HG03175 (cell line): ENCODE results near the gene ATOH8.

ENCODE experiments used
- ATAC-seq: cut with Tn5 transposase; IDR thresholded peaks from one replicate; pipeline ENCODE4 v1.9.1; 2021; ENCODE audit warnings: mild to moderate bottlenecking, moderate library complexity; ENCODE audit not compliant: unreplicated experiment

The ATOH8 gene

GRCh38 chr2:85736456-85737355, 17.1 kb upstream of the ATOH8 start:
- ATAC-seq: no peak

GRCh38 chr2:85737481-85737880, 16.3 kb upstream of the ATOH8 start:
- no peak for ATAC-seq

- no peak for ATAC-seq
Measured at GRCh38 chr2:85737961-85738360, 15.8 kb upstream of the ATOH8 start.

- ATAC-seq: no peak
Measured at GRCh38 chr2:85740193-85740592, 13.6 kb upstream of the ATOH8 start.

- no peak for ATAC-seq
Measured at GRCh38 chr2:85741211-85741832, 12.5 kb upstream of the ATOH8 start.

- ATAC-seq: no peak
Measured at GRCh38 chr2:85741833-85742455, 11.8 kb upstream of the ATOH8 start.

GRCh38 chr2:85743304-85743978, 10.3 kb upstream of the ATOH8 start:
- no peak for ATAC-seq

GRCh38 chr2:85744055-85744454, 9.7 kb upstream of the ATOH8 start:
- no peak for ATAC-seq

- no peak for ATAC-seq
Measured at GRCh38 chr2:85744741-85745601, 8.8 kb upstream of the ATOH8 start.

GRCh38 chr2:85745619-85746018, 8.2 kb upstream of the ATOH8 start:
- ATAC-seq: no peak

- ATAC-seq: no peak
Measured at GRCh38 chr2:85746321-85747004, 7.3 kb upstream of the ATOH8 start.

GRCh38 chr2:85747441-85747840, 6.3 kb upstream of the ATOH8 start:
- ATAC-seq: no peak

- ATAC-seq: peak; percentile 53
Measured at GRCh38 chr2:85748039-85748734, 5.6 kb upstream of the ATOH8 start.

- no peak for ATAC-seq
Measured at GRCh38 chr2:85748985-85749875, 4.6 kb upstream of the ATOH8 start.

- ATAC-seq: no peak
Measured at GRCh38 chr2:85750587-85751575, 2.9 kb upstream of the ATOH8 start.

GRCh38 chr2:85751627-85752026, 2.2 kb upstream of the ATOH8 start:
- ATAC-seq: no peak

- ATAC-seq: no peak
Measured at GRCh38 chr2:85753035-85753524, 711 bp upstream of the ATOH8 start.
